Loucy (cell line): ENCODE measurements around the gene PNPLA4.

Experiments
- H2AFZ ChIP-seq: fragments of 200-600 bp; sonication (generic); 2 replicates; pipeline ENCODE4 v1.6.0; 2016; ENCODE audit warnings: antibody characterized with exemption, mild to moderate bottlenecking, low read length, moderate library complexity
- H3F3A ChIP-seq: fragments of 200-600 bp; 2 replicates; pipeline ENCODE4 v1.6.0; 2016; ENCODE audit warnings: antibody characterized with exemption, low read depth, mild to moderate bottlenecking
- H3K27me3 ChIP-seq: fragments of 200-600 bp; sonication (generic); 2 replicates; pipeline ENCODE4 v1.6.1; 2014; ENCODE audit warnings: low read length, mild to moderate bottlenecking; ENCODE audit not compliant: insufficient read depth, poor library complexity, severe bottlenecking
- H3K36me3 ChIP-seq: fragments of 200-600 bp; sonication (generic); 2 replicates; pipeline ENCODE4 v1.6.1; 2016; ENCODE audit warnings: low read length; ENCODE audit not compliant: insufficient read depth
- H3K4me1 ChIP-seq: fragments of 200-600 bp; sonication (generic); 2 replicates; pipeline ENCODE4 v1.5.1; 2014; ENCODE audit warnings: low read length, mild to moderate bottlenecking; ENCODE audit not compliant: insufficient read depth, poor library complexity, severe bottlenecking
- H3K4me2 ChIP-seq: fragments of 200-600 bp; sonication (generic); 2 replicates; pipeline ENCODE4 v1.6.0; 2014; ENCODE audit warnings: antibody characterized with exemption, low read length, low read depth, mild to moderate bottlenecking; ENCODE audit not compliant: poor library complexity, severe bottlenecking
- H3K4me3 ChIP-seq: fragments of 200-600 bp; sonication (generic); 2 replicates; pipeline ENCODE4 v1.5.1; 2014; ENCODE audit warnings: low read length, mild to moderate bottlenecking, mixed read lengths; ENCODE audit not compliant: poor library complexity, severe bottlenecking
- H3K79me2 ChIP-seq: fragments of 200-600 bp; sonication (generic); 2 replicates; pipeline ENCODE4 v1.6.1; 2014; ENCODE audit warnings: low read length; ENCODE audit not compliant: insufficient read depth
- H3K9ac ChIP-seq: fragments of 200-600 bp; sonication (generic); 2 replicates; pipeline ENCODE4 v1.6.0; 2014; ENCODE audit warnings: mild to moderate bottlenecking, low read depth, low read length, moderate library complexity; ENCODE audit not compliant: poor library complexity, severe bottlenecking
- H3K9me2 ChIP-seq: fragments of 200-600 bp; sonication (generic); replicated peaks from 2 replicates; pipeline ENCODE4 v1.6.1; 2016; ENCODE audit warnings: low read depth, low read length, mixed read lengths
- H3K9me3 ChIP-seq: fragments of 200-600 bp; sonication (generic); 2 replicates; pipeline ENCODE4 v1.6.1; 2014; ENCODE audit warnings: mild to moderate bottlenecking, antibody characterized with exemption, low read length, low read depth; ENCODE audit not compliant: insufficient read depth
- H4K20me1 ChIP-seq: fragments of 200-600 bp; sonication (generic); 2 replicates; pipeline ENCODE4 v1.6.0; 2014; ENCODE audit warnings: antibody characterized with exemption, low read length, mild to moderate bottlenecking; ENCODE audit not compliant: insufficient read depth, poor library complexity, severe bottlenecking
- EZH2phosphoT487 ChIP-seq: fragments of 200-600 bp; IDR thresholded peaks from 2 replicates; pipeline ENCODE4 v1.6.1; 2018; ENCODE audit warnings: antibody characterized with exemption, mild to moderate bottlenecking, moderate library complexity, borderline replicate concordance
- TF ChIP-seq, protein P1 (sequence below): fragments of 200-600 bp; sonication (generic); conservative IDR thresholded peaks from 2 replicates; pipeline ENCODE4 v1.5.1; 2014; ENCODE audit warnings: mild to moderate bottlenecking, antibody characterized with exemption, low read length

PNPLA4 gene

DNA sequence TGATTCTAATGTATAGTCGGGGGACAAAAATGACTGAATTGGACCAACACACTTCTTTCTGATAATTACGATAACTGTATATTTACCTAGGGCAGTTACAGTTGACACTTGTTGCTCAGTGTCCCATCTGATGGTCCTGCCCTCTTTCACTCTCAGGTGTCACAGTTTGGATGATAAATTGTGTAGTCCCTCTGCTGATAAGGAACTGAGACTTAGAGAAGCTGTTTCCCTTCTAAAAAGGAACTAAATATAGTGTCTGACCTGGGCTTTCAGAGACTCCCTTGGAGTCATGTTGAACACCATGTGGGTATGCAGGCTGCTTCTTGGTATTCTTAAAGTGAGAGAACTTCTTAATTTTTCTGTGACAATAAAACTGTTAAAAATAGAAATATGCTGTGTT is 23.7 kb upstream of the PNPLA4 start:
- Histone ChIP-seq H3K4me3 (no peak overlapping the region), H3K9me3 (no peaks in the 10 kb centered on the region), H3F3A (no peaks in the 10 kb centered on the region), H3K4me1 (no peaks in the 10 kb centered on the region), H2AFZ (no peak overlapping the region), H3K27me3 (no peaks in the 10 kb centered on the region), H4K20me1 (no peaks in the 10 kb centered on the region), H3K36me3 (no peaks in the 10 kb centered on the region), H3K4me2 (no peak overlapping the region), H3K9me2 (no peaks in the 10 kb centered on the region), H3K79me2 (no peaks in the 10 kb centered on the region), H3K9ac (no peak overlapping the region)
- TF ChIP-seq, protein P1, sequence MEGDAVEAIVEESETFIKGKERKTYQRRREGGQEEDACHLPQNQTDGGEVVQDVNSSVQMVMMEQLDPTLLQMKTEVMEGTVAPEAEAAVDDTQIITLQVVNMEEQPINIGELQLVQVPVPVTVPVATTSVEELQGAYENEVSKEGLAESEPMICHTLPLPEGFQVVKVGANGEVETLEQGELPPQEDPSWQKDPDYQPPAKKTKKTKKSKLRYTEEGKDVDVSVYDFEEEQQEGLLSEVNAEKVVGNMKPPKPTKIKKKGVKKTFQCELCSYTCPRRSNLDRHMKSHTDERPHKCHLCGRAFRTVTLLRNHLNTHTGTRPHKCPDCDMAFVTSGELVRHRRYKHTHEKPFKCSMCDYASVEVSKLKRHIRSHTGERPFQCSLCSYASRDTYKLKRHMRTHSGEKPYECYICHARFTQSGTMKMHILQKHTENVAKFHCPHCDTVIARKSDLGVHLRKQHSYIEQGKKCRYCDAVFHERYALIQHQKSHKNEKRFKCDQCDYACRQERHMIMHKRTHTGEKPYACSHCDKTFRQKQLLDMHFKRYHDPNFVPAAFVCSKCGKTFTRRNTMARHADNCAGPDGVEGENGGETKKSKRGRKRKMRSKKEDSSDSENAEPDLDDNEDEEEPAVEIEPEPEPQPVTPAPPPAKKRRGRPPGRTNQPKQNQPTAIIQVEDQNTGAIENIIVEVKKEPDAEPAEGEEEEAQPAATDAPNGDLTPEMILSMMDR: no peak
- no peak for TF ChIP-seq EZH2phosphoT487

DNA sequence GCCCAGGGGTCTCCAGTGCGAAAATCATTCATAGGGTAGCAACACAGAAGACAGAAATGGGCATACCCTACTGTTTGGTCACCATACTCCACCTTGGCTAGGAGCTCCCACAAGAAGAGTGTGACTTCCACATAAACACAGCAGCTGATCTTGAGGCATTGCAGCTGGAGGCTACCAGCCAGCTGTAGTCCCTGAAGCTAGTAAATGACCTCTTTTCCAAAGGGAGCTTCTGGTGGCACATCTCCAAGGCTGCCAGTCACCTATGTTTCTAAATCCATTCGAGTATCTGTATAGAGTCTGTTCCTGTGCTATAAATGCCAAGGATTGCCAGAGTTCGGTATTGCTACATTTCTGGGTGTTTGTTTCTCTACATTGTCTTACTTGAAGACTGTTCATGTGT is 21.3 kb upstream of the PNPLA4 start:
- no peaks in the 10 kb centered on the region for H3K27me3 ChIP-seq
- no peak overlapping the region for H3K9ac ChIP-seq
- H3K4me3 ChIP-seq: no peak overlapping the region
- no peaks in the 10 kb centered on the region for H3K9me3 ChIP-seq
- no peak overlapping the region for H3K4me2 ChIP-seq
- H2AFZ ChIP-seq: no peak overlapping the region
- no peaks in the 10 kb centered on the region for H3K36me3 ChIP-seq
- H3K9me2 ChIP-seq: no peaks in the 10 kb centered on the region
- no peaks in the 10 kb centered on the region for H3F3A ChIP-seq
- H3K4me1 ChIP-seq: no peaks in the 10 kb centered on the region
- H3K79me2 ChIP-seq: no peaks in the 10 kb centered on the region
- TF ChIP-seq EZH2phosphoT487: no peak
- TF ChIP-seq, protein P1: no peak
- H4K20me1 ChIP-seq: no peaks in the 10 kb centered on the region

GRCh38 chrX:7946960-7947359 is 19.7 kb upstream of the PNPLA4 start:
- Histone ChIP-seq H3K4me2 (no peak overlapping the region), H4K20me1 (no peaks in the 10 kb centered on the region), H3K9me2 (no peaks in the 10 kb centered on the region), H3K9ac (no peak overlapping the region), H3K27me3 (no peaks in the 10 kb centered on the region), H3K4me1 (no peaks in the 10 kb centered on the region), H3K79me2 (no peaks in the 10 kb centered on the region), H3F3A (no peaks in the 10 kb centered on the region), H3K36me3 (no peaks in the 10 kb centered on the region), H3K4me3 (no peak overlapping the region), H3K9me3 (no peaks in the 10 kb centered on the region), H2AFZ (no peak overlapping the region)
- TF ChIP-seq, protein P1: no peak
- TF ChIP-seq EZH2phosphoT487: no peak
